PFSK-1 (cell line): ENCODE results near the gene ACP5.
A peak's percentile ranks its signal among the peaks of the same experiment; 100 is the strongest.

Source experiments
- POLR2AphosphoS5 ChIP-seq: IDR thresholded peaks from 2 replicates; pipeline ENCODE4 v1.6.1; 2012; ENCODE audit warnings: low read depth, mild to moderate bottlenecking, control low read depth, low read length, moderate library complexity
- TAF1 ChIP-seq: IDR thresholded peaks from 2 replicates; pipeline ENCODE4 v1.6.1; 2012; ENCODE audit warnings: low read length, control low read depth, borderline replicate concordance; ENCODE audit not compliant: insufficient read depth

GRCh38 chr19:11535792-11536595 is 41.5 kb downstream of the ACP5 start:
- TF ChIP-seq POLR2AphosphoS5 (peak; percentile 73; the same call in 1 of the 2 replicates), TAF1 (peak; percentile 47; the same call in 1 of the 2 replicates)
